Fibroblast of lung (primary cell): Measurements from ENCODE around the gene PRDM16. TPM values are rescaled to one million over a fixed set of nuclear protein-coding genes. Genes with fewer than 3 reads are reported as not detected.

Source experiments
- DNase-seq, 2 donors: peaks; one replicate each; pipeline versions ENCODE4 v3.0.0 to v3.0.0-alpha.2; 2010; ENCODE audit warnings: low read depth in 2 of 2
- H2AFZ ChIP-seq: 2 replicates; pipeline ENCODE4 v1.5.1; 2012; ENCODE audit warnings: low read length, control low read depth, inconsistent platforms
- H3K27ac ChIP-seq: 2 replicates; pipeline ENCODE4 v1.5.1; 2011; ENCODE audit warnings: low read length, control low read depth; ENCODE audit not compliant: insufficient read depth
- H3K27me3 ChIP-seq: 2 replicates; pipeline ENCODE4 v1.5.1; 2011; ENCODE audit warnings: mild to moderate bottlenecking, low read length; ENCODE audit not compliant: control insufficient read depth, insufficient read depth
- H3K36me3 ChIP-seq: 2 replicates; pipeline ENCODE4 v1.5.1; 2011; ENCODE audit warnings: low read length; ENCODE audit not compliant: control insufficient read depth, insufficient read depth
- H3K4me1 ChIP-seq: 2 replicates; pipeline ENCODE4 v1.5.1; 2011; ENCODE audit warnings: low read length; ENCODE audit not compliant: control insufficient read depth, insufficient read depth; ENCODE audit errors: extremely low read depth
- H3K4me2 ChIP-seq: 2 replicates; pipeline ENCODE4 v1.5.1; 2011; ENCODE audit warnings: low read length, control low read depth; ENCODE audit not compliant: insufficient read depth; ENCODE audit errors: extremely low read depth
- H3K4me3 ChIP-seq, 4 experiments: fragments of 200-600 bp in 1 of 4; sonication (generic) in 1 of 4; replicated peaks in 1 of 4; 2 replicates each; pipeline ENCODE4 v1.5.1; 2011 to 2016; ENCODE audit warnings: low read length in 4 of 4, low read depth in 3 of 4, mild to moderate bottlenecking in 3 of 4, control low read depth in 2 of 4, inconsistent platforms in 1 of 4, mixed read lengths in 1 of 4; ENCODE audit not compliant: insufficient read depth in 1 of 4; ENCODE audit errors: control extremely low read depth in 1 of 4
- H3K79me2 ChIP-seq: 2 replicates; pipeline ENCODE4 v1.5.1; 2012; ENCODE audit warnings: mild to moderate bottlenecking, low read length, inconsistent platforms; ENCODE audit not compliant: control insufficient read depth, insufficient read depth
- H3K9ac ChIP-seq: 2 replicates; pipeline ENCODE4 v1.5.1; 2011; ENCODE audit warnings: mild to moderate bottlenecking, low read length, control low read depth; ENCODE audit not compliant: insufficient read depth
- H3K9me3 ChIP-seq: 2 replicates; pipeline ENCODE4 v1.5.1; 2012; ENCODE audit warnings: low read depth, low read length; ENCODE audit not compliant: control insufficient read depth, insufficient read depth
- H4K20me1 ChIP-seq: 2 replicates; pipeline ENCODE4 v1.5.1; 2011; ENCODE audit warnings: low read length; ENCODE audit not compliant: control insufficient read depth, insufficient read depth; ENCODE audit errors: extremely low read depth
- EZH2 ChIP-seq: IDR thresholded peaks from 2 replicates; pipeline ENCODE4 v1.5.1; 2012; ENCODE audit warnings: low read length, control low read depth, mild to moderate bottlenecking; ENCODE audit errors: missing control alignments
- polyA plus RNA-seq, 2 donors: library from polyadenylated mRNA; depleted of rRNA in 1 of 2; stranded (reverse) in 1 of 2; unstranded in 1 of 2; fragments of >200 nt; gene quantifications; 2 replicates each; pipeline ENCODE4 v1.2.1, GENCODE V29; 2011 to 2012; ENCODE audit warnings: missing spikeins in 1 of 2
- total RNA-seq: library from RNA; depleted of rRNA; stranded (reverse); fragments of >200 nt; gene quantifications from 2 replicates; pipeline ENCODE4 v1.2.1, GENCODE V29; 2014
- TF ChIP-seq, protein P1 (sequence below), 2 donors: IDR thresholded peaks in 1 of 2; conservative IDR thresholded peaks in 1 of 2; 1 replicate in 1 of 2; 2 replicates in 1 of 2; pipeline ENCODE4 v1.5.1; 2011 to 2012; ENCODE audit warnings: low read length in 2 of 2, control low read depth in 1 of 2, inconsistent platforms in 1 of 2, low read depth in 1 of 2, mild to moderate bottlenecking in 1 of 2

The PRDM16 gene
- total and polyA plus RNA-seq, 2 donors (not counting 1 experiment from before 2014, with no cell fraction given), result 0.30 to 1.8 TPM

DNA sequence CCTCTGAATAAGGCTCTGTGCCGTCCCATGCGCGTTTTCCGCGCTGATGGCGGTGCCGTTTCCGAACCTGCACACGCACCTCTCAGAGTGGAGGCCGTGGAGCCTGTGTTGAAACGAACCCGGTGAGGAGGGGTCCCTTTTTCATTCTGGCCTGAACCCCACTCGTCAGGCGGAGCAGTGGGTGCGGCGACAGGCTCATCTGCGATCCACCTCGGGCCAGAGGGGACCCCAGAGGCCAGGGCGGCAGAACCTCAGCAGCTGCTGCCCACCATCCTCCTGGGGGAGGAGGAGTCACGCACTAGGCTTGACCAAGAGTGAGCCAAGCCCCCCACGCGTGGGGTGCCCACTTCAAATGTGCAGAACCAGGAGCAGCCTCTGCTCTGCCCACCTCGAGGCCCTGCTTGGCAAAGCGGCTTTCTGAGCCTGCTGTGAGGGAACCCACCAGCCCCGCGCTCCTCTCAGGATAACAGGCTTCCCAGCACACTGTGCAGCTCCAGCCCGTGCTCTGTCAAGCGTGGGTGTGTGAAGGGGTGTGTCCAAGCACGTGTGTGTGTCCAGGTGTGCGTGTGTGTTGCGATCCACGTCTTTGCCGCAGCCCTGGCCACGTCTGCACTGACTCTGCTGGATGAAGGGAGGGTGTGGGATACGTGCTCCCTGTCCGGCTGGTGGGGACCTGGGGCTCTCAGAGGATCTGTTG lies 6.8 kb downstream of the PRDM16 start:
- H3K27me3 ChIP-seq, result no peaks in the 10 kb centered on the region
- TF ChIP-seq, protein P1, sequence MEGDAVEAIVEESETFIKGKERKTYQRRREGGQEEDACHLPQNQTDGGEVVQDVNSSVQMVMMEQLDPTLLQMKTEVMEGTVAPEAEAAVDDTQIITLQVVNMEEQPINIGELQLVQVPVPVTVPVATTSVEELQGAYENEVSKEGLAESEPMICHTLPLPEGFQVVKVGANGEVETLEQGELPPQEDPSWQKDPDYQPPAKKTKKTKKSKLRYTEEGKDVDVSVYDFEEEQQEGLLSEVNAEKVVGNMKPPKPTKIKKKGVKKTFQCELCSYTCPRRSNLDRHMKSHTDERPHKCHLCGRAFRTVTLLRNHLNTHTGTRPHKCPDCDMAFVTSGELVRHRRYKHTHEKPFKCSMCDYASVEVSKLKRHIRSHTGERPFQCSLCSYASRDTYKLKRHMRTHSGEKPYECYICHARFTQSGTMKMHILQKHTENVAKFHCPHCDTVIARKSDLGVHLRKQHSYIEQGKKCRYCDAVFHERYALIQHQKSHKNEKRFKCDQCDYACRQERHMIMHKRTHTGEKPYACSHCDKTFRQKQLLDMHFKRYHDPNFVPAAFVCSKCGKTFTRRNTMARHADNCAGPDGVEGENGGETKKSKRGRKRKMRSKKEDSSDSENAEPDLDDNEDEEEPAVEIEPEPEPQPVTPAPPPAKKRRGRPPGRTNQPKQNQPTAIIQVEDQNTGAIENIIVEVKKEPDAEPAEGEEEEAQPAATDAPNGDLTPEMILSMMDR (conservative IDR thresholded peaks at IDR 0.05 in 1 of 2, IDR thresholded peaks at IDR 0.05 in 1 of 2; ENCODE audit: low read depth in 1 of 2, low read length in 2 of 2), result no peak
- no peak for TF ChIP-seq EZH2
- no peak overlapping the region for H3K4me3 ChIP-seq
- no peaks in the 10 kb centered on the region for H3K4me1 ChIP-seq
- H3K4me2 ChIP-seq, result no peak overlapping the region
- H3K9ac ChIP-seq, result no peak overlapping the region
- H3K27ac ChIP-seq, result no peak overlapping the region
- DNase-seq, result no peak
- no peak overlapping the region for H2AFZ ChIP-seq
- no peaks in the 10 kb centered on the region for H3K36me3 ChIP-seq
- H3K79me2 ChIP-seq, result no peaks in the 10 kb centered on the region
- no peaks in the 10 kb centered on the region for H3K9me3 ChIP-seq
- no peaks in the 10 kb centered on the region for H4K20me1 ChIP-seq

DNA sequence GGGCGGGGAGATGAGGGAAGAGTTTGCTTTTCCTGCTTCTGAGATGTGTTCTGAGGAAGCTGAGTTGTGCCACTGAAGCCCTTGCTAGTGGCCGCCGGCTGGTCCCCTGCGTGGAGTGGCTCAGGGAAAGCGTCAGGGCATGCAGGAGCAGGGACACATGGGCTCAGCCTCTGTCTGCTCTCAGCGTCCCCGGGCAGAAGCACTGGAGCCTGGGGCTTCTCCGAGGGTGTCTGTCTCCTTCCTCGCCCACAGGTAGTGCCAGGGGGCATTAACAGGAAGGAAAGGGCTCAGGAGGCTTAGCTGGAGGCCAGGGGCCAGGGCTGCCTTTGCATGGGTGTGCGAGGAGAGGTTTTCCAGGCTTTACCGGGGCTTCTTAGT lies 7.3 kb downstream of the PRDM16 start:
- H3K9ac ChIP-seq, result no peak overlapping the region
- no peak for DNase-seq
- H3K4me1 ChIP-seq, result no peaks in the 10 kb centered on the region
- no peaks in the 10 kb centered on the region for H3K9me3 ChIP-seq
- H3K27ac ChIP-seq, result no peak overlapping the region
- TF ChIP-seq, protein P1 (conservative IDR thresholded peaks at IDR 0.05 in 1 of 2, IDR thresholded peaks at IDR 0.05 in 1 of 2; ENCODE audit: low read depth in 1 of 2, low read length in 2 of 2), result no peak
- TF ChIP-seq EZH2, result no peak
- H2AFZ ChIP-seq, result no peak overlapping the region
- no peaks in the 10 kb centered on the region for H4K20me1 ChIP-seq
- H3K79me2 ChIP-seq, result no peaks in the 10 kb centered on the region
- H3K4me2 ChIP-seq, result no peak overlapping the region
- H3K27me3 ChIP-seq, result no peaks in the 10 kb centered on the region
- H3K36me3 ChIP-seq, result no peaks in the 10 kb centered on the region
- H3K4me3 ChIP-seq, result no peak overlapping the region

DNA sequence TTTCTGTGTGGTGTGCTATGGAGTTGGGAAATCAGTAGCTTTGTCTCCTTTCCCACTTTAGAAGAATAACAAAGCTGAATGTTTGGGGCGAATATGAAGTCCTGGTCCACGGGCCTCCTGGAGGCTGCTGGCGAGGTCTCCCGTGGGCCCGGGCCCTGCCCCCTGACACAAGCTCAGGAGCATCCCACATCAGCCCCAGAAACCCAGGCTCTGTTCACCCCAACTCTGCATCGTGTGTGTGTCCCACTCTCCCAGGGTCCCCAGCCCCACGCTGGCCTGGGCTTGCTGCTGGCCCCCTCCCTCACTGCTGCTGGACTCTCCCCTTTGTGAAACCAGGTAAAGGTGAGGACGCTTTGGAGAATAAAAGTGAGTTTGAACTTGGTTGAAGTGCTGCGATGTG lies 8.1 kb downstream of the PRDM16 start:
- TF ChIP-seq EZH2, result no peak
- TF ChIP-seq, protein P1 (conservative IDR thresholded peaks at IDR 0.05 in 1 of 2, IDR thresholded peaks at IDR 0.05 in 1 of 2; ENCODE audit: low read depth in 1 of 2, low read length in 2 of 2), result no peak
- no peak overlapping the region for H3K27ac ChIP-seq
- H3K9me3 ChIP-seq, result no peaks in the 10 kb centered on the region
- no peak overlapping the region for H2AFZ ChIP-seq
- H4K20me1 ChIP-seq, result no peaks in the 10 kb centered on the region
- no peaks in the 10 kb centered on the region for H3K79me2 ChIP-seq
- no peaks in the 10 kb centered on the region for H3K4me1 ChIP-seq
- H3K4me2 ChIP-seq, result no peak overlapping the region
- no peaks in the 10 kb centered on the region for H3K36me3 ChIP-seq
- no peak for DNase-seq
- H3K4me3 ChIP-seq, result no peak overlapping the region
- no peaks in the 10 kb centered on the region for H3K27me3 ChIP-seq
- no peak overlapping the region for H3K9ac ChIP-seq
